Transverse colon (tissue), 4 donors: ENCODE measurements around the gene P3H2.

Experiments used
- POLR2AphosphoS5 ChIP-seq, 3 donors: sonication (generic); formaldehyde crosslinking; IDR thresholded peaks; one replicate each; pipeline ENCODE4 v1.6.1; 2016; ENCODE audit warnings: antibody characterized with exemption in 3 of 3
- TF ChIP-seq, protein P1 (sequence below), 5 experiments: fragments of 200-600 bp in 3 of 5; fragments of 450-650 bp in 2 of 5; sonication (generic) in 3 of 5; IDR thresholded peaks; 1 replicate in 2 of 5; 2 replicates in 3 of 5; pipeline ENCODE4 v1.5.1; 2016 to 2017; ENCODE audit warnings: antibody characterized with exemption in 5 of 5, inconsistent platforms in 3 of 5, mild to moderate bottlenecking in 2 of 5, moderate library complexity in 1 of 5

GRCh38 chr3:190038050-190038933 lies 82.4 kb downstream of the P3H2 start:
- TF ChIP-seq, protein P1, sequence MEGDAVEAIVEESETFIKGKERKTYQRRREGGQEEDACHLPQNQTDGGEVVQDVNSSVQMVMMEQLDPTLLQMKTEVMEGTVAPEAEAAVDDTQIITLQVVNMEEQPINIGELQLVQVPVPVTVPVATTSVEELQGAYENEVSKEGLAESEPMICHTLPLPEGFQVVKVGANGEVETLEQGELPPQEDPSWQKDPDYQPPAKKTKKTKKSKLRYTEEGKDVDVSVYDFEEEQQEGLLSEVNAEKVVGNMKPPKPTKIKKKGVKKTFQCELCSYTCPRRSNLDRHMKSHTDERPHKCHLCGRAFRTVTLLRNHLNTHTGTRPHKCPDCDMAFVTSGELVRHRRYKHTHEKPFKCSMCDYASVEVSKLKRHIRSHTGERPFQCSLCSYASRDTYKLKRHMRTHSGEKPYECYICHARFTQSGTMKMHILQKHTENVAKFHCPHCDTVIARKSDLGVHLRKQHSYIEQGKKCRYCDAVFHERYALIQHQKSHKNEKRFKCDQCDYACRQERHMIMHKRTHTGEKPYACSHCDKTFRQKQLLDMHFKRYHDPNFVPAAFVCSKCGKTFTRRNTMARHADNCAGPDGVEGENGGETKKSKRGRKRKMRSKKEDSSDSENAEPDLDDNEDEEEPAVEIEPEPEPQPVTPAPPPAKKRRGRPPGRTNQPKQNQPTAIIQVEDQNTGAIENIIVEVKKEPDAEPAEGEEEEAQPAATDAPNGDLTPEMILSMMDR (IDR thresholded peaks at IDR 0.05) = no peak
- TF ChIP-seq POLR2AphosphoS5 (IDR thresholded peaks at IDR 0.05) = no peak
